HepG2 (cell line): Measurements from ENCODE around the gene NEK7. TPM values are rescaled to one million over a fixed set of nuclear protein-coding genes. Genes with fewer than 3 reads are reported as not detected.

Experiments used
- ATAC-seq: fragments of 200-7000 bp; cut with Tn5 transposase; 3 replicates; pipeline ENCODE4 v1.9.1; 2020; ENCODE audit warnings: mild to moderate bottlenecking, moderate library complexity
- BruUV-seq: library from RNA; stranded (reverse); fragments of 400-500 nt; replicated peaks from 2 replicates; lab custom pipeline; 2021; lab: Mats Ljungman, UMichigan
- CTCF ChIA-PET: fragments of 300-600 bp; formaldehyde crosslinking; extraction: SDS; loops from one replicate; lab custom pipeline; 2021; ENCODE audit warnings: low total read pairs, inconsistent platforms, low intra/inter-chr PET ratio; lab: Yijun Ruan, JAX
- POLR2A ChIA-PET: fragments of 350-600 bp; sonication (Branson Sonifier 250); formaldehyde crosslinking; loops from one replicate; lab custom pipeline; 2020; ENCODE audit warnings: antibody characterized with exemption, inconsistent platforms; lab: Yijun Ruan, JAX
- DNase-seq: peaks from one replicate; pipeline ENCODE4 v3.0.0-alpha.2; 2015; ENCODE audit warnings: low spot score
- FAIRE-seq: peaks from 3 replicates; lab custom pipeline; 2011; peaks lifted over from hg19 to GRCh38; lab: Jason Lieb, UNC
- H2AFZ ChIP-seq: one replicate; pipeline ENCODE4 v1.6.1; 2011; ENCODE audit warnings: low read length, inconsistent platforms
- H3K27ac ChIP-seq: fragments of 300-600 bp; 3 replicates; pipeline ENCODE4 v1.8.0; 2011; ENCODE audit warnings: mixed run types, mild to moderate bottlenecking, mixed read lengths, low read length, inconsistent platforms; ENCODE audit not compliant: insufficient read depth; ENCODE audit errors: extremely low read length
- H3K27me3 ChIP-seq, 2 experiments: fragments of 200-600 bp in 1 of 2; 2 replicates in 1 of 2; 3 replicates in 1 of 2; pipeline versions ENCODE4 v1.6.0 to v1.8.0; 2011; ENCODE audit warnings: low read length in 2 of 2, mild to moderate bottlenecking in 2 of 2, moderate library complexity in 2 of 2, inconsistent platforms in 1 of 2; ENCODE audit not compliant: insufficient read depth in 2 of 2, control insufficient read depth in 1 of 2
- H3K36me3 ChIP-seq, 2 experiments: fragments of 200-600 bp in 1 of 2; replicated peaks in 1 of 2; 2 replicates in 1 of 2; 3 replicates in 1 of 2; pipeline versions ENCODE4 v1.5.1 to v1.8.0; 2011; ENCODE audit warnings: low read length in 2 of 2, inconsistent platforms in 1 of 2; ENCODE audit not compliant: insufficient read depth in 2 of 2, control insufficient read depth in 1 of 2
- H3K4me1 ChIP-seq: 2 replicates; pipeline ENCODE4 v1.5.1; 2012; ENCODE audit warnings: low read length, inconsistent platforms; ENCODE audit not compliant: insufficient read depth
- H3K4me2 ChIP-seq: 2 replicates; pipeline ENCODE4 v1.6.0; 2011; ENCODE audit warnings: low read depth, low read length, inconsistent platforms
- H3K4me3 ChIP-seq, 3 experiments: fragments of 200-600 bp in 1 of 3; sonication (generic), shearing (Covaris generic) in 1 of 3; replicated peaks in 1 of 3; 2 replicates each; pipeline ENCODE4 v1.5.1; 2011 to 2016; ENCODE audit warnings: low read length in 3 of 3, inconsistent platforms in 2 of 3, low read depth in 2 of 3, mild to moderate bottlenecking in 2 of 3, control low read depth in 1 of 3, mixed read lengths in 1 of 3; ENCODE audit not compliant: insufficient read depth in 1 of 3
- H3K79me2 ChIP-seq: one replicate; pipeline ENCODE4 v1.6.1; 2011; ENCODE audit warnings: low read length, inconsistent platforms; ENCODE audit not compliant: insufficient read depth
- H3K9ac ChIP-seq: 2 replicates; pipeline ENCODE4 v1.6.0; 2011; ENCODE audit warnings: mild to moderate bottlenecking, low read depth, low read length, inconsistent platforms; ENCODE audit not compliant: insufficient read depth
- H3K9me3 ChIP-seq: 2 replicates; pipeline ENCODE4 v1.5.1; 2012; ENCODE audit warnings: mild to moderate bottlenecking, low read length
- H4K20me1 ChIP-seq: 2 replicates; pipeline ENCODE4 v1.6.0; 2011; ENCODE audit warnings: inconsistent platforms, mild to moderate bottlenecking, low read length, moderate library complexity; ENCODE audit not compliant: insufficient read depth
- HHEX ChIP-seq: IDR thresholded peaks from 2 replicates; pipeline ENCODE4 v1.6.1; 2016; ENCODE audit warnings: control low read depth
- KLF16 ChIP-seq, 2 experiments: sonication (generic) in 1 of 2; formaldehyde crosslinking in 1 of 2; IDR thresholded peaks; 2 replicates each; pipeline versions ENCODE4 v1.6.1 to v1.8.0; 2016 to 2023; ENCODE audit warnings: missing genetic modification reagents in 2 of 2, missing compliant biosample characterization in 1 of 2
- MTF2 ChIP-seq: sonication (generic); formaldehyde crosslinking; IDR thresholded peaks from 2 replicates; pipeline ENCODE4 v1.5.0; 2020; ENCODE audit warnings: missing genetic modification reagents, borderline replicate concordance
- MXI1 ChIP-seq: IDR thresholded peaks from 3 replicates; pipeline ENCODE4 v1.6.1; 2012; ENCODE audit warnings: low read depth, low read length, inconsistent platforms, borderline replicate concordance
- ONECUT2 ChIP-seq: sonication (generic); formaldehyde crosslinking; IDR thresholded peaks from 2 replicates; pipeline ENCODE4 v1.4.0; 2020; ENCODE audit warnings: missing genetic modification reagents
- PRDM4 ChIP-seq: sonication (generic); formaldehyde crosslinking; IDR thresholded peaks from 2 replicates; pipeline ENCODE4 v1.9.0; 2021; ENCODE audit warnings: missing genetic modification reagents, borderline replicate concordance
- PRMT3 ChIP-seq: sonication (generic); formaldehyde crosslinking; IDR thresholded peaks from 2 replicates; pipeline ENCODE4 v1.8.1; 2022; ENCODE audit warnings: low read depth, mild to moderate bottlenecking, moderate library complexity, missing genetic modification reagents, borderline replicate concordance
- RERE ChIP-seq: IDR thresholded peaks from 2 replicates; pipeline ENCODE4 v1.6.1; 2016; ENCODE audit warnings: low read depth, missing genetic modification reagents, missing compliant biosample characterization
- SCMH1 ChIP-seq: sonication (generic); formaldehyde crosslinking; IDR thresholded peaks from 2 replicates; pipeline ENCODE4 v1.9.0; 2021; ENCODE audit warnings: missing genetic modification reagents, mild to moderate bottlenecking, borderline replicate concordance
- ZNF383 ChIP-seq: sonication (generic); formaldehyde crosslinking; IDR thresholded peaks from 2 replicates; pipeline ENCODE4 v1.4.0; 2020; ENCODE audit warnings: missing genetic modification reagents, mild to moderate bottlenecking, borderline replicate concordance
- WGBS: methylation state at CpG from one replicate; pipeline ENCODE4 v1.1.6; 2017; ENCODE audit warnings: low lambda C conversion rate; 5-methylcytosine and 5-hydroxymethylcytosine counted together
- in situ Hi-C: cut with HindIII; loops from 2 replicates; pipeline ENCODE4 v1.10.0; 2017; ENCODE audit warnings: low pct_unique_long_range_greater_than_20kb; ENCODE audit not compliant: extremely low pct_ligation_motif_present
- intact Hi-C: fragments of 100-400 bp; cut with micrococcal nuclease; formaldehyde crosslinking; loops from one replicate; pipeline ENCODE4 v1.10.0; 2022; ENCODE audit not compliant: unreplicated experiment
- polyA plus RNA-seq, 8 experiments: library from polyadenylated mRNA; depleted of rRNA in 3 of 8; stranded (reverse) in 7 of 8; unstranded in 1 of 8; fragments of >200 nt; fragmentation: Illumina TruSeq in 4 of 8; extraction: Trizol in 4 of 8; gene quantifications; 2 replicates each; pipeline versions ENCODE4 v1.2.1 to v1.2.3, GENCODE V29; 2011 to 2016; ENCODE audit warnings: low read depth in 4 of 8, missing spikeins in 1 of 8, mixed read lengths in 1 of 8; ENCODE audit not compliant: insufficient read depth in 1 of 8
- total RNA-seq, 5 experiments: library from RNA; depleted of rRNA; stranded (reverse); fragments of >200 nt; fragmentation: Illumina TruSeq; extraction: Trizol; gene quantifications; 2 replicates each; pipeline ENCODE4 v1.2.3, GENCODE V29; 2016; ENCODE audit warnings: low read depth in 1 of 5
- TF ChIP-seq, protein P1 (sequence below), 2 experiments: sonication (generic) in 1 of 2; formaldehyde crosslinking in 1 of 2; IDR thresholded peaks; 2 replicates each; pipeline versions ENCODE4 v1.5.1 to v1.6.1; 2011 to 2020; ENCODE audit warnings: borderline replicate concordance in 1 of 2, low read depth in 1 of 2, low read length in 1 of 2, mild to moderate bottlenecking in 1 of 2, missing genetic modification reagents in 1 of 2, moderate library complexity in 1 of 2
- TF ChIP-seq, protein P2 (sequence below): sonication (generic); formaldehyde crosslinking; IDR thresholded peaks from 2 replicates; pipeline ENCODE4 v1.5.0; 2020; ENCODE audit warnings: missing genetic modification reagents, mild to moderate bottlenecking, borderline replicate concordance

The NEK7 gene
- total and polyA plus RNA-seq, 2 of the 13 experiments (the other 11 are each of a cell fraction or from before 2014, with no cell fraction given) = 18.1 to 19.2 TPM

GRCh38 chr1:198364471-198364870 is 207.7 kb downstream of the NEK7 start (continued):
- TF ChIP-seq PRDM4 (CRISPR knock-in tag) (no peak), SCMH1 (no peak), PRMT3 (CRISPR knock-in tag) (no peak), MXI1 (no peak)

DNA sequence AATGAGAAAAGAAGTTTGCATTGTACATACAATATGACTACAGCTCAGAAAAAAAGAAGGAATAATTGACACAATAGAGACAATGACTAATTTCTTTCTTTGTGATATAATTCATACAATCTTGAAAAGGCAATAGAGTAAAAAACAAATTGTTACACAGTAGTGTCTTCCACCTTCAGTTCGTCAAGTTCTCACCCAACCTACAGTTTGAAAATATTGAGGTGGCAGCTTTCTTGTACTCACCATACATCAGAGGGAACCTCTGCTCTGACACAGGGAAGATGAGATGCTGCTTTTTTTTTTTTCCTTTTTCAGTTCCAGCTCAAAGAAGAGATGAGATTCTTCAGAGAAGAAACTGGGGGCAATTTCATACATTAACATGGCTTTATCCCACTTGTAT is 210.5 kb downstream of the NEK7 start:
- no peaks in the 10 kb centered on the region for H3K79me2 ChIP-seq
- ChIA-PET POLR2A (no interaction called here), CTCF (no interaction called here)
- no peaks in the 10 kb centered on the region for H3K36me3 ChIP-seq
- BruUV-seq = no TSS peak
- no peak overlapping the region for H2AFZ ChIP-seq
- intact Hi-C loops (no loop called here), in situ Hi-C loops (no loop called here)
- no peak overlapping the region for H3K9ac ChIP-seq
- no peak overlapping the region for H3K27ac ChIP-seq
- DNase-seq (no peak), FAIRE-seq (no peak), ATAC-seq (no peak)
- H3K27me3 ChIP-seq = no peaks in the 10 kb centered on the region
- WGBS = 0% methylated on average over 1 of the region's 1 CpG
- H4K20me1 ChIP-seq = no peaks in the 10 kb centered on the region
- H3K4me1 ChIP-seq = no peaks in the 10 kb centered on the region
- no peak overlapping the region for H3K4me3 ChIP-seq
- H3K4me2 ChIP-seq = no peak overlapping the region
- H3K9me3 ChIP-seq = no peaks in the 10 kb centered on the region
- TF ChIP-seq, protein P1, sequence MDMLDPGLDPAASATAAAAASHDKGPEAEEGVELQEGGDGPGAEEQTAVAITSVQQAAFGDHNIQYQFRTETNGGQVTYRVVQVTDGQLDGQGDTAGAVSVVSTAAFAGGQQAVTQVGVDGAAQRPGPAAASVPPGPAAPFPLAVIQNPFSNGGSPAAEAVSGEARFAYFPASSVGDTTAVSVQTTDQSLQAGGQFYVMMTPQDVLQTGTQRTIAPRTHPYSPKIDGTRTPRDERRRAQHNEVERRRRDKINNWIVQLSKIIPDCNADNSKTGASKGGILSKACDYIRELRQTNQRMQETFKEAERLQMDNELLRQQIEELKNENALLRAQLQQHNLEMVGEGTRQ (IDR thresholded peaks at IDR 0.05; ENCODE audit: low read depth, low read length) = no peak
- TF ChIP-seq, protein P1 (CRISPR knock-in tag; IDR thresholded peaks at IDR 0.05; ENCODE audit: borderline replicate concordance) = no peak
- TF ChIP-seq RERE (CRISPR knock-in tag) = no peak
- TF ChIP-seq, protein P2, sequence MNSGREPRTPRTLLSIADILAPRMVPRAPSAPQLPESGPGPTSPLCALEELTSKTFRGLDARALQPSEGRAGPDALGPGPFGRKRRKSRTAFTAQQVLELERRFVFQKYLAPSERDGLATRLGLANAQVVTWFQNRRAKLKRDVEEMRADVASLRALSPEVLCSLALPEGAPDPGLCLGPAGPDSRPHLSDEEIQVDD (CRISPR knock-in tag) = no peak
- TF ChIP-seq ONECUT2 = no peak
- TF ChIP-seq HHEX (CRISPR knock-in tag) = no peak
- TF ChIP-seq MTF2 (CRISPR knock-in tag) = no peak
- TF ChIP-seq KLF16 (CRISPR knock-in tag; IDR thresholded peaks at IDR 0.05) = no peak
- no peak for TF ChIP-seq ZNF383 (CRISPR knock-in tag)
